Sigmoid colon (tissue), 7 donors: Measurements from ENCODE around the gene GPR39. TPM values are rescaled to one million over a fixed set of nuclear protein-coding genes. Genes with fewer than 3 reads are reported as not detected.

ENCODE experiments used
- DNase-seq: peaks from one replicate; pipeline ENCODE4 v3.0.0-alpha.2; 2019
- H3K27ac ChIP-seq, 4 donors: fragments of 200-600 bp; sonication (generic); one replicate each; pipeline ENCODE4 v1.5.1; 2016 to 2019; ENCODE audit warnings: mild to moderate bottlenecking in 1 of 4
- H3K27me3 ChIP-seq, 3 donors: fragments of 200-600 bp; sonication (generic); one replicate each; pipeline ENCODE4 v1.5.1; 2019; ENCODE audit warnings: mild to moderate bottlenecking in 1 of 3
- H3K36me3 ChIP-seq, 4 donors: fragments of 200-600 bp; sonication (generic); one replicate each; pipeline ENCODE4 v1.5.1; 2016 to 2019
- H3K4me1 ChIP-seq, 4 donors: fragments of 200-600 bp; sonication (generic); one replicate each; pipeline ENCODE4 v1.5.1; 2017 to 2019
- H3K4me3 ChIP-seq, 4 donors: fragments of 200-600 bp; sonication (generic); one replicate each; pipeline ENCODE4 v1.5.1; 2017 to 2019; ENCODE audit warnings: mild to moderate bottlenecking in 2 of 4, moderate library complexity in 1 of 4
- H3K9me3 ChIP-seq, 4 donors: fragments of 200-600 bp in 3 of 4; sonication (generic) in 3 of 4; one replicate each; pipeline versions ENCODE4 v1.5.1 to v1.6.1; 2013 to 2019
- CTCF ChIP-seq, 4 experiments: fragments of 450-650 bp in 3 of 4; fragments of 200-600 bp in 1 of 4; IDR thresholded peaks; one replicate each; pipeline ENCODE4 v1.5.1; 2016 to 2019; ENCODE audit warnings: antibody characterized with exemption in 4 of 4, mild to moderate bottlenecking in 3 of 4, moderate library complexity in 2 of 4
- EP300 ChIP-seq, 4 donors: sonication (generic); formaldehyde crosslinking; IDR thresholded peaks; one replicate each; pipeline ENCODE4 v1.6.1; 2017; ENCODE audit warnings: antibody characterized with exemption in 4 of 4
- POLR2A ChIP-seq, 2 donors: fragments of 450-650 bp; IDR thresholded peaks; one replicate each; pipeline ENCODE4 v1.6.1; 2016; ENCODE audit warnings: antibody characterized with exemption in 2 of 2, mild to moderate bottlenecking in 2 of 2, moderate library complexity in 2 of 2
- POLR2AphosphoS5 ChIP-seq, 4 donors: sonication (generic); formaldehyde crosslinking; IDR thresholded peaks; one replicate each; pipeline ENCODE4 v1.6.1; 2017; ENCODE audit warnings: antibody characterized with exemption in 4 of 4
- WGBS, 2 donors: extraction: QIAGEN DNeasy Blood & Tissue Kit; methylation state at CpG; one replicate each; pipeline ENCODE4 v1.1.7; 2013; 5-methylcytosine and 5-hydroxymethylcytosine counted together
- intact Hi-C: fragments of 100-400 bp; cut with DNase I; formaldehyde crosslinking; loops from one replicate; pipeline ENCODE4 v1.15.1; 2023
- polyA plus RNA-seq, 3 donors: library from polyadenylated mRNA; stranded (reverse); fragments of 200-250 nt; gene quantifications; one replicate each; pipeline ENCODE4 v1.2.3, GENCODE V29; 2013
- total RNA-seq, 4 donors: library from RNA; depleted of rRNA; stranded (reverse); fragments of >200 nt; gene quantifications; one replicate each; pipeline ENCODE4 v1.1.0, GENCODE V29; 2016
- donor health status: healthy with polysubstance abuse.
- donor health status: Bipolar disorder and iron deficiency.
- donor health status: healthy.

Gene GPR39
- total and polyA plus RNA-seq, 7 donors, result 0.28 to 7.7 (median 1.6) TPM; not detected in 1

GRCh38 chr2:132463719-132464118 lies 47.1 kb downstream of the GPR39 start:
- H3K4me3 ChIP-seq, result no peak overlapping the region
- TF ChIP-seq POLR2A (IDR thresholded peaks at IDR 0.05), result no peak
- no peak for TF ChIP-seq POLR2AphosphoS5 (IDR thresholded peaks at IDR 0.05)
- no peak for TF ChIP-seq EP300 (IDR thresholded peaks at IDR 0.05)
- TF ChIP-seq CTCF (IDR thresholded peaks at IDR 0.05), result no peak
- peaks cover 0 to 28% (median 14%) of the 10 kb centered on the region in 4 donors for H3K9me3 ChIP-seq
- intact Hi-C loops, result no loop called here
- H3K27ac ChIP-seq, result no peak overlapping the region
- H3K36me3 ChIP-seq, result no peaks in the 10 kb centered on the region
- no peak for DNase-seq
- no peaks in the 10 kb centered on the region for H3K4me1 ChIP-seq
- 80 to 92% methylated on average over 4 of the region's 4 CpGs for WGBS, 2 donors
- H3K27me3 ChIP-seq, result no peaks in the 10 kb centered on the region

- intact Hi-C loops, result no loop called here
- TF ChIP-seq POLR2AphosphoS5 (IDR thresholded peaks at IDR 0.05), result no peak
- TF ChIP-seq EP300 (IDR thresholded peaks at IDR 0.05), result no peak
- TF ChIP-seq CTCF (IDR thresholded peaks at IDR 0.05), result no peak
- no peak for TF ChIP-seq POLR2A (IDR thresholded peaks at IDR 0.05)
- 85 to 94% methylated on average over 1 of the region's 1 CpG for WGBS, 2 donors
Observed at GRCh38 chr2:132465917-132466316, 49.3 kb downstream of the GPR39 start.

GRCh38 chr2:132466428-132467028 lies 49.9 kb downstream of the GPR39 start:
- 81 to 88% methylated on average over 1 of the region's 1 CpG for WGBS, 2 donors
- no peaks in the 10 kb centered on the region for H3K4me1 ChIP-seq
- DNase-seq, result no peak
- H3K27me3 ChIP-seq, result no peaks in the 10 kb centered on the region
- intact Hi-C loops, result no loop called here
- H3K9me3 ChIP-seq, result peaks cover 0 to 28% (median 14%) of the 10 kb centered on the region in 4 donors
- H3K4me3 ChIP-seq, result no peak overlapping the region
- no peak overlapping the region for H3K27ac ChIP-seq
- H3K36me3 ChIP-seq, result no peaks in the 10 kb centered on the region
- TF ChIP-seq CTCF (IDR thresholded peaks at IDR 0.05) (no peak), EP300 (IDR thresholded peaks at IDR 0.05) (no peak), POLR2AphosphoS5 (IDR thresholded peaks at IDR 0.05) (no peak), POLR2A (IDR thresholded peaks at IDR 0.05) (no peak)

More at GRCh38 chr2:132465917-132466316, 49.3 kb downstream of the GPR39 start:
- Histone ChIP-seq H3K27me3 (no peaks in the 10 kb centered on the region), H3K27ac (no peak overlapping the region), H3K4me3 (no peak overlapping the region), H3K36me3 (no peaks in the 10 kb centered on the region), H3K9me3 (peaks cover 0 to 28% (median 14%) of the 10 kb centered on the region in 4 donors), H3K4me1 (no peaks in the 10 kb centered on the region)
- no peak for DNase-seq

GRCh38 chr2:132468821-132469675 lies 52.4 kb downstream of the GPR39 start:
- H3K4me3 ChIP-seq, result no peak overlapping the region
- TF ChIP-seq EP300 (IDR thresholded peaks at IDR 0.05) (no peak), POLR2A (IDR thresholded peaks at IDR 0.05) (no peak), CTCF (IDR thresholded peaks at IDR 0.05) (no peak), POLR2AphosphoS5 (IDR thresholded peaks at IDR 0.05) (no peak)
- H3K9me3 ChIP-seq, result peaks cover 0 to 29% (median 14%) of the 10 kb centered on the region in 4 donors
- no peaks in the 10 kb centered on the region for H3K4me1 ChIP-seq
- H3K27ac ChIP-seq, result no peak overlapping the region
- 77 to 88% methylated on average over 9 of the region's 9 CpGs for WGBS, 2 donors
- intact Hi-C loops, result no loop called here
- DNase-seq, result no peak
- H3K27me3 ChIP-seq, result no peaks in the 10 kb centered on the region
- H3K36me3 ChIP-seq, result no peaks in the 10 kb centered on the region
